Activated naive CD4-positive, alpha-beta T cell treated with anti-CD3 and anti-CD28 coated beads, Interleukin-2, amount 50 U/mL, for 24 hours (primary cell): Measurements from ENCODE around the gene KLF4.
"Not testable (repeated sequence)": the region's sequence is repeated elsewhere in the genome, so short reads cannot be mapped to it uniquely, and the experiment has no call there.

Experiments
- H3K27ac Mint-ChIP-seq: one replicate; pipeline ENCODE4 v1.8.0; 2021; ENCODE audit warnings: mild to moderate bottlenecking, mixed read lengths
- H3K27me3 Mint-ChIP-seq: one replicate; pipeline ENCODE4 v1.8.0; 2021; ENCODE audit warnings: mixed read lengths
- H3K36me3 Mint-ChIP-seq: one replicate; pipeline ENCODE4 v1.8.0; 2021; ENCODE audit warnings: mixed read lengths
- H3K4me1 Mint-ChIP-seq: one replicate; pipeline ENCODE4 v1.8.0; 2021; ENCODE audit warnings: mixed read lengths
- H3K4me3 Mint-ChIP-seq: one replicate; pipeline ENCODE4 v1.8.0; 2021; ENCODE audit warnings: mild to moderate bottlenecking, mixed read lengths
- H3K9me3 Mint-ChIP-seq: one replicate; pipeline ENCODE4 v1.8.0; 2021; ENCODE audit warnings: mixed read lengths

KLF4 gene

DNA sequence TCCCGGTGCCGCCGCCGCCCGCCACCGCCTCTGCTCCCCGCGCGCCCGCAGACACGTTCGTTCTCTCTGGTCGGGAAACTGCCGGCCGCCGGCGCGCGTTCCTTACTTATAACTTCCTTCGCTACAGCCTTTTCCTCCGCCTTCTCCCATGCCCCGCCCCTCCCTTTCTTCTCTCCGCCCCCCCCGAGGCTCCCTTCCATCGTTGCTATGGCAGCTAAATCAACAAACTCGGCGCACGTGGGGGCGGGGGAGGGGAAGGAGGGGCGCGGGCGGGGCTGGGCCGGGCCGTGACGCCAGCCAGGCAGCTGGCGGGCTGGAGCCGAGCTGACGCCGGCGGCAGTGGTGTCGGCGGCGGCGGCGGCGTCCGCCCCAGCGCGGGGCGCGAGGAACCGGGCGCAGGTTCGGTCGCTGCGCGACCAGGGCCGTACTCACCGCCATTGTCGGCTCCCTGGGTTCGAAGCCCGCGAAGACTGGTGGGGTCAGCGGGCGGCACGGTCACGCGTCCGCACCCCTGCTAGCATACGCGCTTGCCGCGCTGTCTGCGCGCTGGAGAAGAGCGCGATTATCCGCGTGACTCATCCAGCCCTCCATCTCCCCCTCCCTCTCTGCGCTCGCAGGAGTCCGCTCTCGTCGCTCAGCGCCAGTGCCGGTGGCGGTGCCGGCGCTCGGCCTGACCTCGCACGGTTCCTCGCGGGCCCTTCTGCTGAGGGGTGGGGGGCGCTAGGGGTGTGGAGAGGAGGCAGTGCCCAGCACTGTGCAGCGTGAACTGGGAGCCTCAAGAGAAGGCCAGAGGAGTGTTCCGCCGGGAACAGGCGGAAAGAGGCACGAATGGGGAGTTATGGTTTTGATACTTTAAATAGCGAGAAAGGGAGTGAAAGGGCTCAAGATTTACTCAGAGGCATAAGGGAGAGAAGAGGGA lies at the start of gene KLF4:
Gene KLF4, minus strand, starts transcription at position 83 of the 919 bp plus-strand sequence. CDS start 597 bp downstream, outside the sequence.
- Mint-ChIP-seq H3K4me3 (peak within 1 kb of the TSS; percentile 74), H3K4me1 (peaks cover 14% of the 10 kb centered on the region), H3K36me3 (no peaks in the 10 kb centered on the region), H3K9me3 (no peaks in the 10 kb centered on the region), H3K27ac (no peak within 1 kb of the TSS), H3K27me3 (peaks cover 42% of the 10 kb centered on the region)

DNA sequence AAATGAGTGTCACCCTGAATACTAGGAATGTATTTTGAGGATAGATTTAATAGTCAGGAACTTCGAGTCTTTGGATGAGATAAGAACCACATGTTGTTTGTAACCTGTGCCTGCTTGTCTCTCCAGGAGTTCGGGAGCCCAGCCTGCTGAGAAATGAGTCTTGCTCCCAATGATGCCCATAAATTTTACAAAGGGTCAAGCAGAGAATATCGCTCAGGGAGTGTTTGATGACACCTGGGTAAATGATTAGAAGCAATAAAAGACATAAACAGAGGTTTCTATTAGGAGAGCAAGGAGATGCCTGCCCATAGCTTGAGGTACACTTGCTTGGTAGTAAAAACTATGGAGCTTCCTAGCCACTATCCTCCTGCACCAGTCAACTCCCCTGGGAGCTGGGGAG lies 46.9 kb upstream of the KLF4 start:
- no peak overlapping the region for H3K27ac Mint-ChIP-seq
- no peaks in the 10 kb centered on the region for H3K9me3 Mint-ChIP-seq
- no peaks in the 10 kb centered on the region for H3K36me3 Mint-ChIP-seq
- H3K4me1 Mint-ChIP-seq = no peaks in the 10 kb centered on the region
- no peaks in the 10 kb centered on the region for H3K27me3 Mint-ChIP-seq
- H3K4me3 Mint-ChIP-seq = no peak overlapping the region

DNA sequence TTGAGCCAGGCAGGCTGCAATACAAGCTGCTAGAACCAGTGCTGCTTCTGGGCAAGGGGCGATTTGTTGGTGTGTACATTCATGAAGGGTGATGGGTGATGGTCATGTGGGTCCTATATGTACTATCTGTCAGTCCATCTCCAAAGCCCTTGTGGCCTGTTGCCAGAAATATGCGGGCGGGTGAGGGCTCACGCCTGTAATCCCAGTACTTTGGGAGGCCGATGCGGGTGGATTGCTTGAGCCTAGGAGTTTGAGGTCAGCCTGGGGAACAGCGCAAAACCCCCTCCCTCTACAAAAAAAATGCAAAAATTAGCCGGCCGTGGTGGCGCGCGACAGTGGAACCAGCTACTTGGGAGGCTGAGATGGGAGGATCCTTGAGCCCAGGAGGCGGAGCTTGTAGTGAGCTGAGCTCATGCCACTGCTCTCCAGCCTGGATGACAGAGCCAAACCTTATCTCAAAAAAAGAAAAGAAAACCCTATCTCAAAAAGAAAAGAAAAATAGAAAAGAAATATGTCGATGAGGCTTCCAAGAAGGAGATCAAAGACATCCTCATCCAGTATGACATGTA lies 45.0 kb upstream of the KLF4 start:
- Mint-ChIP-seq H3K9me3 (no peaks in the 10 kb centered on the region), H3K4me3 (no peak overlapping the region)

DNA sequence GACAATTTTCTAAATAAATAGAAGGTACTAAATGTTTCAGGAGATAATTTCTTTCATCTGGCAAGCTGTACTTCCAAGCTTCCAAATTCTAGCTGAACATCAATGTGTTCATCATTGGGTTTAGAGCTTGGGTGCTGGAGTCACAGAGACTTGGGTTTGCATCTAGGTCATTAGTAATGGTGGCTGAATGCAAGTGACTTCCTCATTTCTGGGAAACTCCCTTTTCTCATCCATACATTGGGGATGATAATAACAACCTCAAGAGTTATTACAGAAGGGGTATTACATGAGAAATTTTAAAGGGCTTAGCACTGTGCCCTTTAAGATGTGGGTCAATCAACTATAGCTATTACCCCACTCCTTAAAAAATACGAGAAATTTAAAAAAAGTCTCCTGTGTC lies 41.1 kb upstream of the KLF4 start:
- Mint-ChIP-seq H3K36me3 (no peaks in the 10 kb centered on the region), H3K27ac (no peak overlapping the region), H3K4me3 (no peak overlapping the region), H3K27me3 (no peaks in the 10 kb centered on the region), H3K4me1 (no peaks in the 10 kb centered on the region), H3K9me3 (peaks cover 6% of the 10 kb centered on the region)

More for the DNA sequence above, 45.0 kb upstream of the KLF4 start:
- H3K27ac Mint-ChIP-seq = no peak overlapping the region
- no peaks in the 10 kb centered on the region for H3K27me3 Mint-ChIP-seq
- H3K4me1 Mint-ChIP-seq = no peaks in the 10 kb centered on the region
- H3K36me3 Mint-ChIP-seq = no peaks in the 10 kb centered on the region

DNA sequence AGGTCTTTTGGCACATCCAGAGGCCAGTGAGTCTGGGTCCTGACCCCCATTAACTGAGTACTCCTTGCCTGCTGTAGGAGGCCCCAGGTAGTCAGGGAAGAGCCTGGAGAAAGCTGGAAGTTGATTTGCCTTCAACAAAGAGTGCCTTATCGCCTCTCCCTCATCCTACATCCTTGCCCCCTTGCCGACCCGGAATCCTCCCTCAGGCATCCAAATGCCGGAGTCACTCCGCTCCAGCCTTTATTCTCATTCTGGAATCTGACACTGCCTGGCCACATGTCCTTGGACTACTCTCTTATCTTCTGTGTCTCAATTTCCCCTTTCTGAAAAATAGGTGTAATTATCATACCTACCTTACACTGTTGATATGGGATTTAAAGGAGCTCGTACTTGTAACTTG lies 39.1 kb upstream of the KLF4 start:
- Mint-ChIP-seq H3K4me3 (no peak overlapping the region), H3K27me3 (no peaks in the 10 kb centered on the region), H3K4me1 (no peaks in the 10 kb centered on the region), H3K36me3 (no peaks in the 10 kb centered on the region), H3K9me3 (peaks cover 6% of the 10 kb centered on the region), H3K27ac (no peak overlapping the region)

DNA sequence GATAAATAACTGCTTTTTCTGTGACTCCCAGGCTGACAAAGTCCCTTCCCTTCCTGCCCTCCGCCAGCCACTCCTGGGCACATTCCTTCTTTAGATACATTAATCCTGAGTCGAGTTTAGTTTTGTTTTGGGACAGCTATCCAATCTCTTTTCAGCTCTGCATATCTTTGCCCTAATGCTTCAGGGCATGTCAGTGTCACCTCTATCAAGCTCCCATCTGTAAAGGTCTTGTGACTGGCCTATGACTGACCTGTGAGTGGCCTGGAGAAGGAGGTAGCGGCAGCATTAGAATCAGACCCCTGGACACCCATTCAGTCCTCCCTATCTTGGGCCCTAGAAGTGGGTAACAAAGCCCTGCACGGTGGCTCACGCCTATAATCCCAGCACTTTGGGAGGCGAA lies 34.0 kb upstream of the KLF4 start:
- H3K4me1 Mint-ChIP-seq = no peaks in the 10 kb centered on the region
- H3K27ac Mint-ChIP-seq = no peak overlapping the region
- no peaks in the 10 kb centered on the region for H3K36me3 Mint-ChIP-seq
- peaks cover 6% of the 10 kb centered on the region for H3K9me3 Mint-ChIP-seq
- no peak overlapping the region for H3K4me3 Mint-ChIP-seq
- H3K27me3 Mint-ChIP-seq = no peaks in the 10 kb centered on the region

DNA sequence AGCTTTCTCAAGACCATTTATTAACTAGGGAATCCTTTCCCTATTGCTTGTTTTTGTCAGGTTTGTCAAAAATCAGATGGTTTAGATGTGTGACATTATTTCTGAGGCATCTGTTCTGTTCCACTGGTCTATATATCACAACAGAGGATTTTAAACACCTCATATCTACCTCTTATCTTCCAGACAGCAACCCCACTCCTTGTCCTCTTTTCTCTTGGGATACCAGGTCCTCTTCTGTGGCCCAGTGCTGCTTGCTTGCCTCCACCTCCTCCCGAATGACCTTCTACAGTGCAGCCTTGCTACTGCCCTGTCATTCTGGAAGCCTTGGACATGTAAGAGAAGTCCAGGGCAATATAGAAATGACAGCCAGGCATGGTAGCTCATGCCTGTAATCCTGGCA lies 30.6 kb upstream of the KLF4 start:
- H3K27me3 Mint-ChIP-seq = no peaks in the 10 kb centered on the region
- H3K4me3 Mint-ChIP-seq = no peak overlapping the region

DNA sequence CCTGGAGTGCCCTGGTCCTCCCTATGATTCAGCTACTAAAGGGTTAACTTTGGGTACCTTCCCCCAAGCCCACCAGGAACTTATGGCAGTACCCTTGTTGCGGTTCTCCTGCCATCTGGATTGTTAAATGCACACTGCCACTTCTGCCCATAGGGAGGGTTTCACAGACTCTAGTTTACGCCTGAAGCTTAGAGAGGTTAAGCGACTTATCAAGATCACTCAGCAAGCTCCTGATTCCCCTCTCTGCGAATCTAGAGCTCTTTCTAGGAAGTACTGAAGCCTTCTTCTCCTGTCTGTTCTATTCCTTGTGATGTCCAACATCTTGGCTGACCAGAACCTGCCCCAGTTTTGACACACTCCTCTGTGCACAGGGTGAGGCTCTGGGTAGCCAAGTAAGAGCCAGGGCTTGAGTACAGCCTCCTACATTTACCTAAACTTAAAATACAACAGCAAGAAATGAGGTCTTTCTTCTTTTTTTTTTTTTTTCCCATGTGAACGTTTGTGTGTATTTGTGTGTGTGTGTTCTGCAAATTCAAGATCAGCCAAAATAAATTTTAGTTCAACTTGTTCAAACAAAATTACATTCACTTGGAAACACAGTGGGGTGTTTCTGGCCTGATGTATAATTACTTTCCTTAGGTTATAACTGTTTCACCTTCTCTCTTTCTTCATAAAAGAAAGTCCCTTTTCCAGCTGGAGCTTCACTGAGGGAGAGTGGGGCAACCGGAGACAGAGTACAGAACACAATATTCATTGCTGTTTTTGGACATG lies 28.7 kb upstream of the KLF4 start:
- Mint-ChIP-seq H3K4me1 (no peaks in the 10 kb centered on the region), H3K9me3 (no peaks in the 10 kb centered on the region), H3K36me3 (no peaks in the 10 kb centered on the region), H3K27ac (peak overlapping the region; percentile 64), H3K4me3 (no peak overlapping the region), H3K27me3 (no peaks in the 10 kb centered on the region)

More for the DNA sequence above, 30.6 kb upstream of the KLF4 start:
- no peaks in the 10 kb centered on the region for H3K36me3 Mint-ChIP-seq
- no peaks in the 10 kb centered on the region for H3K9me3 Mint-ChIP-seq
- no peaks in the 10 kb centered on the region for H3K4me1 Mint-ChIP-seq
- H3K27ac Mint-ChIP-seq = no peak overlapping the region

DNA sequence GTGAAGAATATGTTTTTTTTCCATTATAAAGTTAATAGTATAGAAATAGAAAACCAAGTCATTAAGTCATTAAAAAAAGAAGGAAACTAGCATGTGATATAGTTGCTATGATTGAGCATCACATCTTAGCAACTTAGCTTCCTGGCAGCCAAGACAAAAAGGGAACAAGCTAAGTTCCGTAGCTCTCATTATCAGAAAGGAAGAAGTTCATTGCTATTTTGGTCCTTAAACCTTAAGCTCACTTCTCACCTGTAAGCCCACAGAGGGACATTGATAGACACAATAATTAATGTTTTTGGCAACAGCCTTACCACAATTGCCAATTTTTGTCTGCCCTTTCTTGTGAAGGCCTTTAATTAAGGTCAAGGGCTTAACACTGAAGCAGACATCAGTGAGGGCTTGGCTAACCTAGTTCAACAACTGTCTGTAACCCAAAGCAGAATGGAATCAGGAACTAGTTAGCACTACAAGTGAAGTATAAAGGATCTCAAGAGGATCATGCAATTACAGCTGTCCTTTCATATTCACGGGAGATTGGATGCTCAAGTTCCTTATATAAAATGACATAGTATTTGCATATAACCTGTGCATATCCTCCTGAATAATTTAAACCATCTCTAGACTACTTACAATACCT lies 24.0 kb upstream of the KLF4 start:
- H3K4me1 Mint-ChIP-seq = no peaks in the 10 kb centered on the region
- no peak overlapping the region for H3K4me3 Mint-ChIP-seq
- H3K9me3 Mint-ChIP-seq = no peaks in the 10 kb centered on the region
- H3K27me3 Mint-ChIP-seq = peaks cover 1% of the 10 kb centered on the region
- H3K27ac Mint-ChIP-seq = no peak overlapping the region
- H3K36me3 Mint-ChIP-seq = no peaks in the 10 kb centered on the region

DNA sequence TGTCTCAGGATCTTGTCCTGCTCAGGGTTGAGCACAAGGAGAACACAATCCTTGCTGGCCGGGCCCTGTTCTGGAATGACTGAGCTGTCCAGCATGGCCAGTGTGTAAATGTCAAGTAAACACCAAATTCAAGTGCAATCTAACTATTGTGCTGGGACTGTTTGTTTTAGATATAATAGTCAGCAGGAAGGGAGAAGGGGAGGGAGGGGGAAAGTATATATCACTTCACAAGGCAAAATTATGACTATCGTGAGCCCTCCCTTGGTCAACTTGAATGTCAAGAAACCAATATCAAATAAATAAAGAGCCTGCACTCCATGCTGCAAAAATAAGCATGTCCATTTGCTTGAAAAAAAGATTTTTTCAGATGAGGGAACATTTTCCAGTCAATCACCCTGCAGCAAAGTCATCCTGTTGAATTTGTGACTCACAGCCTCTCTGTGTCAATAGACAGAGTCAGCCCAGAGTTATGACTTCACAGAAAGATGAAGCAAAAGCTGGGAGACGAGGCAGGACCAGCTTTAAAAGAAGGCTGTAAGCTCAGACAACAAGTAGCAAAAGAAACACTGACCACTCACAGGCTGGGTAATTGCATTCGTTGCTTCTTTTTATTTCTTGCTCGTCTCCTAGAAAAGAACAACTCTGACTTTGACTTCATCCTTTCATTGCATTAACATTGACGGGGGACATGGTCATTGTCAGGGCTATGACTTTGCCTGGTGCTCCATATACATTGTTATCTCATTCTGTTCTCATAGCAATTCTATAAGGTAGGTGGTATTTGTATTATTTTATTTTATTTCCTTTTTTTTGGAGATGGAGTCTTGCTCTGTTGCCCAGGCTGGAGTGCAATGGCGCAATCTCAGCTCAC lies 15.3 kb upstream of the KLF4 start:
- H3K4me1 Mint-ChIP-seq = no peaks in the 10 kb centered on the region
- H3K36me3 Mint-ChIP-seq = no peaks in the 10 kb centered on the region
- H3K27me3 Mint-ChIP-seq = peaks cover 1% of the 10 kb centered on the region
- no peaks in the 10 kb centered on the region for H3K9me3 Mint-ChIP-seq
- H3K4me3 Mint-ChIP-seq = no peak overlapping the region
- no peak overlapping the region for H3K27ac Mint-ChIP-seq

DNA sequence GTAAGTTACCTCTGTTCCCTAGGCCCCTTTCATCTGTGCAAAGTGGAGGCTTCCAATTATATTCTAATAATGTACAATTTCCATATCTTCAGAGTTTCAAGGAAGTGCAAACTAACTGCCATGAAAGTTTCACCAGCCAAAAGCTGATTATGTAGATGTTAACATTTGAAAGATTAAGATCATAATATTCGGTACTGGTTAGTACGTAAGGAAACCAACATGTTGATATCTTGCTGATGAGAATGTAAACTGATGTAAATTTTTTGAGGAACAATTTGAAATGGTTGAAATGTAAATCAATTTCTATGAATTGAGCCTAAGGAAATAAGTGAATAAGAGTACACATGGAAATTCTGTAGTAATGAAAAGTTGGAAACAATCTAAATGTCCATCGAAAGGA lies 12.9 kb upstream of the KLF4 start:
- Mint-ChIP-seq H3K27me3 (no peaks in the 10 kb centered on the region), H3K4me3 (no peak overlapping the region), H3K9me3 (no peaks in the 10 kb centered on the region), H3K4me1 (no peaks in the 10 kb centered on the region), H3K36me3 (no peaks in the 10 kb centered on the region), H3K27ac (no peak overlapping the region)

DNA sequence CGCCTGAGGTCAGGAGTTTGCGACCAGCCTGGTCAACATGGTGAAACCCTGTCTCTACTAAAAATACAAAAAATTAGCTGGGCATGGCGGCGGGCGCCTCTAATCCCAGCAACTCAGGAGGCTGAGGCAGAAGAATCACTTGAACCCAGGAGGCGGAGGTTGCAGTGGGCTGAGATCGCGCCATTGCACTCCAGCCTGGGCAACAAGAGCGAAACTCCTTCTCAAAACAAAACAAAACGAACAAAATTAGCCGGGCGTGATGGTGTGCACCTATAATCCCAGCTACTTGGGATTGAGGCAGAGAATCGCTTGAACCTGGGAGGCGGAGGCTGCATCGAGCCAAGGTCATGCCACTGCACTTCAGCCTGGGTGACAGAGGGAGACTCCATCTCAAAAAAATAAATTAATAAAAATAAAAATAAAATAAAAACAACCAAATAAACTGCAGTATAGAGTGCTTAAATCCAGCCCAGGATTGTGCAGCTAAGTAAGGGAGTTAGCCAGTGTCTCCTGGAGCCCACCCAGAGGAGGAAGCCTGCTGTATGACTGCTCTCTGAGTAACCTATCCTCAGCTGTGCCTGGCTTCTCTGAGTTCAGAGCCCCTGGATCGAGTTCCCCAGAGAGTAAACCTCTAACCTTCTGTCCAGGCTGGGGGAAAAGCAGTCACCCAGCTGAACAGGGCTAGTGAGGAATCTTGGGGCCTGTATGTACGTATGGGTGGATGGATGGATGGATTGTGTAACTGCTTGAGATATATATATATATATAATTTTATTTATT lies 11.0 kb upstream of the KLF4 start:
- H3K36me3 Mint-ChIP-seq, H3K4me1 Mint-ChIP-seq, H3K27ac Mint-ChIP-seq, H3K4me3 Mint-ChIP-seq, H3K27me3 Mint-ChIP-seq, H3K9me3 Mint-ChIP-seq: not testable (repeated sequence)

DNA sequence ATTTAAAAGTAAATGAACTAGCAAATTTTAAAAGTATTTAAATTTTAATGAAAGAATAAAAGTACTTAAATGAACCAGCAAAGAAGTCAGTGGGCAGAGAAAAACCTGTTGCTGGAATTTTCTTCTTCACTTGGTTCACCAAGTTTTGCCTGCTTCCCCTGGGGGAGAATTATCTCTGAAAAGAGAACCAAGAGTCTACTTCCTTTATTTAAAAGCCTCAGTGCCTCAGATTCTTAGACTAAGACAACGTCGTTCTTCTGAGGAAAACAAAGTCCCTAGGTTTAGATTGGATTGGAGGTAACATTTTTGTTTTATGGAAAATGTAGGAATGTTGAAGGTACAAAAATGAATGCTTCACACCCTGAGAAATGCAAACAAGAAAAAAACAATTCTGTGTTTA lies 7.4 kb upstream of the KLF4 start:
- Mint-ChIP-seq H3K4me1 (no peaks in the 10 kb centered on the region), H3K4me3 (no peak overlapping the region), H3K36me3 (no peaks in the 10 kb centered on the region), H3K27ac (no peak overlapping the region), H3K27me3 (peaks cover 25% of the 10 kb centered on the region), H3K9me3 (no peaks in the 10 kb centered on the region)

DNA sequence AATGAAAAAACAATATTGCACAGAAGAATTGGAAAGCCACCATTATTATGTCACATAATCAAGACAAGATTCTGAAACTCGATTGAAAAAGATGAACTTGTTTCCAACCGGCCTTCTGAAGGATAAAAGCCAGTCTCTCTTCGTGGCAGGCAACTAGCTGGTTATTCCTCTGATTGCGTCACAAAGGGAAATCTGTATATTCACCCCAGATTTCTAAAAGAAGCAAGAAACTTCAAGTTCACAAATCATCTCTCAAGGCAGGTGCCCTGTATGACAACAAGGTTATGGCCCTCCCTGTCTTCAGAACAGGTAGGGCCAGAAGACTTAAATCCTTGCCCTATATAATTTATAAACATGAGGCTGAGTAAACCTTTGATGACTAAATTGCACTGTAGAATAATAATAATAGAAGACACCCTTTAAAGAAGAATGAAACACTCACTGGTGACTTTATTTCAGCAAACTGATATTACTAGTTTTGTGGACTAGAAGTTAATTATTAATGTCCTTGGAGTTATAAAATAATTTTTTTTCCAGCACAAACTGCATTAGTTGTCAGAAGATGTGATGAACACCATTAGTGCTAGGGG lies 2.9 kb upstream of the KLF4 start:
- peaks cover 40% of the 10 kb centered on the region for H3K27me3 Mint-ChIP-seq
- no peaks in the 10 kb centered on the region for H3K9me3 Mint-ChIP-seq
- H3K4me1 Mint-ChIP-seq = peaks cover 14% of the 10 kb centered on the region
- H3K4me3 Mint-ChIP-seq = peak overlapping the region; percentile 30
- no peak overlapping the region for H3K27ac Mint-ChIP-seq
- H3K36me3 Mint-ChIP-seq = no peaks in the 10 kb centered on the region
